HTR-8/SVneo (cell line): ENCODE results near the gene OSBP.
"Not testable (repeated sequence)": the region's sequence is repeated elsewhere in the genome, so short reads cannot be mapped to it uniquely, and the experiment has no call there.

Experiments
- DNase-seq: peaks from one replicate; pipeline ENCODE4 v3.0.0; 2011; ENCODE audit warnings: low spot score, mixed read lengths; ENCODE audit not compliant: insufficient read length
- FAIRE-seq: peaks from 2 replicates; lab custom pipeline; 2011; peaks lifted over from hg19 to GRCh38; lab: Jason Lieb, UNC

Gene OSBP

GRCh38 chr11:59555601-59556114, 59.9 kb downstream of the OSBP start:
- no peak for DNase-seq
- FAIRE-seq, result no peak

GRCh38 chr11:59553323-59553722, 62.3 kb downstream of the OSBP start:
- no peak for DNase-seq
- FAIRE-seq, result no peak

DNA sequence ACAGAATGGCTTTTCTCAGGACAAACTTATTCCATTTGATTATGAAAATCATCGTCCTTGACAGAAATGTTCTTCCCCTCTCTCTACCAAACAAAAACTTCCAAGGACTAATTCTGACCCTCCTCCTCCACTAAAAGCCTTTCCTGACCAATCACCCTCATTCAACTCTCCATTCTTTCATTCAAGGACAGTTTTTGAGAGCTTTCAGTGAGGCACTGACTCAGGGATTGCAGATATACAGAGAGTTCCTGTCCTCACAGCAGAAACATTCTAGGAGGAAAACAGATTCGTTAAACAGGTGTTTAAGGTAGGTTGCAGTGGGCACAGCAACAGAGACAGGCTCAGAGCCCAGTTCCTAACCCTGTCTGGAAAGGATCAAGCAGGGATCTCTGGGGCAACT, 62.7 kb downstream of the OSBP start:
- FAIRE-seq (no peak), DNase-seq (no peak)

DNA sequence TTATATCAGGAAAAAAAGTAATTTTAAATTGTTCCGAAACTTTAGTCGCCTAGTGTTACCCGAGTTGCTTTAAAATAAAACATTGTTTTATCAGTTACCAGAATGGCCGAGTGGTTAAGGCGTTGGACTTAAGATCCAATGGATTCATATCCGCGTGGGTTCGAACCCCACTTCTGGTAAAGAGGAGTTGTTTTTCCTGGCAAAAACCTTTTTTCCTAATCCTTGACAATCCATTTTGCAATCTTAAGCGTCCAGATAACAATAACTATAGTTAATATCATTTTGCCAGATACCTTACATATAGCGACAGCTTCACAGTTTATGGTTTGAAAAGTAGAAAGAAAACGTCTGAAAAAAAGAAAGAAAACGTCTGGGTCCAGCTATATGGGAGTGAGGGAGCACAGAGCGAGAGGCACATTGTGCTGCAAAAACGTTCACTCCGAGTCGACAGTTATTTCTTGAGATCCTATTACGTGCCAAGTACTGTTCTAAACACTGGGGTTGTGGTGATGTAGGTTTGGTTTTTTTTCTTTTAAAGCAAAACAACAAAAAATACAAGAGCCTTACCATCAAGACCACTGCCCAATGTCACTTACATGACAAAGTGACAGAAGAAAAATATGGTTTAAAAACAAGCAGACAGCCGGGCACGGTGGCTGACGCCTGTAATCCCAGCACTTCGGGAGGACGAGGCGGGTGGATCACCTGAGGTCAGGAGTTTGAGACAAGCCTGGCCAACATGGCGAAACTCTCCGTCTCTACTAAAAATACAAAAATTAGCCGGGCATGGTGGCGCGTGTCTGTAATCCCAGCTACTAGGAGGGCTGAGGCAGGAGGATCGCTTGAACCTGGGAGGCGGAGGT, 63.7 kb downstream of the OSBP start:
- DNase-seq (no peak), FAIRE-seq (no peak)

- DNase-seq, result no peak
- no peak for FAIRE-seq
These were observed 64.5 kb downstream of the OSBP start for GRCh38 chr11:59550842-59551658.

DNA sequence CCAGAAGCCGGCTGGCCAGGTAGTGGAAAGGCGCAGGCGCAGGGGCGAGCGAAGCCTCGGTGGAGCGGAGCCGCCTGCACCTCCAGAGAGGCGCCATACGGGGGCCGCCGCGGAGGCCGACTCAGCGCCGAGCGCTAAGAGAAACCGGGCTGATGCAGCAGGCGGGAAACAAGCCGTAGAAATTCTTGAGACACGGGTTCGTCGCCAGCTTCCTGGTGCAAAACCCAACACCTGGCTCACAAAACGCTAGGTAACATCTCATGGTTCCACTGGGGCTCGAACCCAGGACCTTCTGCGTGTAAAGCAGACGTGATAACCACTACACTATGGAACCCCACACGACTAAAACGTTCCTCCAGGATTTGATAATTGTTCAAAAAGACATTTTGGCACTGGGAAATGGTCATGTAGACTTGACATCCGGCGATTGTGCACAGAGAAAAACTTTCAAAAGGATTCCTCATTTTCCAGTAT, 65.2 kb downstream of the OSBP start:
- DNase-seq, result peak; percentile 48
- FAIRE-seq, result no peak

GRCh38 chr11:59548309-59548656, 67.3 kb downstream of the OSBP start:
- DNase-seq (no peak), FAIRE-seq (no peak)

GRCh38 chr11:59547605-59548308, 67.8 kb downstream of the OSBP start:
- FAIRE-seq, result not testable (repeated sequence)

GRCh38 chr11:59545179-59546020, 70.2 kb downstream of the OSBP start:
- DNase-seq (peak; percentile 75), FAIRE-seq (peak; percentile 81)

More at GRCh38 chr11:59547605-59548308, 67.8 kb downstream of the OSBP start:
- not testable (repeated sequence) for DNase-seq

GRCh38 chr11:59544869-59545178, 70.8 kb downstream of the OSBP start:
- FAIRE-seq, result no peak

GRCh38 chr11:59543713-59544112, 71.9 kb downstream of the OSBP start:
- not testable (repeated sequence) for FAIRE-seq, DNase-seq

More at GRCh38 chr11:59544869-59545178, 70.8 kb downstream of the OSBP start:
- DNase-seq, result no peak

- FAIRE-seq, result no peak
- no peak for DNase-seq
These were observed 73.3 kb downstream of the OSBP start for GRCh38 chr11:59542142-59542810.

- FAIRE-seq, result no peak
- no peak for DNase-seq
These were observed 80.9 kb downstream of the OSBP start for GRCh38 chr11:59534676-59535075.

DNA sequence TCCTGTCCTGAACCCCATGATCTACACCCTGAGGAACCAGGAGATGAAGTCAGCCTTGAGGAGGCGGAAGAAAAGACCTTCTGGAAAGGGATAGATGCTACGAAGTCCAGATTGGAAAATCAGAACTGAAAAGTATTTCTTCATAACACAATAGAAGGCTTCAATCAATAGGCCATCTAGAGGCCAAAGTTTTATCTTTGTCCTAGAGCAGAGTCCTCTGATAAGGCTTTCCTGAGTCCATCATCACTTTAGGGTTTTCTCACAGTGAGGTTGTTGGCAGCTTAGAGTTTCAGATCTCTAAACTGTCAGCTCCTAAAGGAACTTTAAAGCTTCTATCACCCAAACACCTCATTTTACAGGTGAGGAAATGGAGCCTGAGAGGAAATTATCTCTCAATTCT, 83.0 kb downstream of the OSBP start:
- no peak for FAIRE-seq
- DNase-seq, result no peak

DNA sequence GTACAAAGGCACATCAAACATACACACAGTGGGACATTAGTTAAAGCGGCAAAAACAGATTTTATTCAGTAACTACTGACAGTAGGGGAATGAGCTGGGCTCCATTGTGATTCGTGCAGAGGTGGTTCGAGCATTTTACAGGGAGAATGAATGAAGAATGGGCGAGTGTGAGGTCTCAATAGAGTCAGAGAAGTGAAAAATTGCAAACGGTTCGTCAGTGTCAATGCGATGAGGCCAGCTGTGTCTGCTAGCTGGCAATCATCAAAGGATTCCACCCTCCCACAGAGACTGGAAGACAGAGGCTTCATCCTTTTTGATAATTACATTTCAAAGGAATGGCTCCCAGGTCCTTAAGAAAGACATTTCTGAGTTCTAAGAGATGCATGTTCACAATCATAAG, 86.9 kb downstream of the OSBP start:
- DNase-seq (no peak), FAIRE-seq (no peak)
